ENCODE data around the gene ARMC3.

The ARMC3 gene

DNA sequence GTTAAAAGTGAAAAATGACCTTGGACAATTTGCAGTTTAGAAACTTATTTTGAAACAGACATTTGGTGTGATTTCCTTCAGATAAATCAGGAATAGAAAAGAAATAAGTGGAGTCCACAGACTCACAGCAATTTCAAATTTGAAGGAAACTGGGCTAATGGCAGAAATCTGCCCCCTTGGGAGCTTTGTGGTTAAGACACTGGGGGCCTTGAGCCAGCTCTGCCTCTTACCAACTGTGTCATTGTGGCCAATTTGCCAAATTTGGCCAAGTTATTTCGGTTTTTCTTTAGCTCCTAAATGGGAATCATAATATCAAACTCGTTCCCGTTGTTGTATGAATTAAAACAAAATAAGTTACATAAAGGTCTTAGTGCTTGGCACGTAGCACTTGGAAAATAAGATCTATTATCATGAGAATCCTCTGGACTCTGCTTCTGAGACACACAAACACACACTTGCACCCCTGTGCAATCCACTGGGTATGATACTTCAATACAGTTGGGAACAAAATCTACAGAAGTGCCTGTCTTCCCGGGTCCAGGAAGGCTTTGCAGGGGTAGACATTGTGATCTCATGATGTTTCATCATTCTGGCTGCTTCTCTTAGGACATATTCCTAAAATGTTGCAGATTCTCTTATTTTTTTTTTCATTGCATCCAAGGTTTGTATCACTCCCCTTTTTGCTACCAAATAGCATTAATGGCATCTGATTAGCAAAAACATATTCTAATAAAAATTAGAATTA, 4.9 kb downstream of the ARMC3 start:
- DNase-seq: no peak

- DNase-seq: no peak
Observed at GRCh38 chr10:22934726-22935125, 6.9 kb downstream of the ARMC3 start.

GRCh38 chr10:22942437-22942836, 14.6 kb downstream of the ARMC3 start:
- DNase-seq: no peak

DNA sequence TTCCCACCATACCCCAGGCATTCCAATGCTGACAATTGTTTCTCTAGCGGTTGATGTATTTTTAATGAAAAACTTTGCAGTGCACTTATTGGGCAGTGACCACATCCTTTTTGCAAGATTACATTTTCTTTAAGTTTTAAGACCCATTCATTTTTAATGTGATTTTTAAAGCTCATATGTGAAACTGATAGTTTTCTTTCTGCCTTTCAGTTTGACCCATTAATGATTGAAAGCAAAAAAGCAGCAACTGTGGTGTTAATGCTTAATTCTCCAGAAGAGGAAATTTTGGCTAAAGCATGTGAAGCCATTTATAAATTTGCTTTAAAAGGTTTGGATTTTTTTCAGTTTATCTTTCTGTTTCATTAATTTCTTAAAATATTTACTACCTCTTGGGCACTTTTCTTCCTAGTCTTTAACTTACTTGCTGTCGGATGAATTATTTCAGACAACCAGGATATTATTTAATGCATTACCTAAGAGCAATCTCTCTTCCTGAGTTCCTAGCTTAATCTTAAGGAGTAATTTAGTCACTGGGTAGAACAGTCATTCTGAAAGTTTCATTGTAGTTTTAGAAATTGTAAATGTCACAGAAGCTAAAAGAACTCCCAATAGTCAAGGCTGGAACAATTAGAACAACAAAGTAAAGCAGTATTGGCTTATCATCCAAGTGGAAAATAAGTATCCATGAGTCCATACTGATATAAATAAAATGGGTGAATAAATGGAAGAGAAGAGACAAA, 18.3 kb downstream of the ARMC3 start:
- DNase-seq: no peak

DNA sequence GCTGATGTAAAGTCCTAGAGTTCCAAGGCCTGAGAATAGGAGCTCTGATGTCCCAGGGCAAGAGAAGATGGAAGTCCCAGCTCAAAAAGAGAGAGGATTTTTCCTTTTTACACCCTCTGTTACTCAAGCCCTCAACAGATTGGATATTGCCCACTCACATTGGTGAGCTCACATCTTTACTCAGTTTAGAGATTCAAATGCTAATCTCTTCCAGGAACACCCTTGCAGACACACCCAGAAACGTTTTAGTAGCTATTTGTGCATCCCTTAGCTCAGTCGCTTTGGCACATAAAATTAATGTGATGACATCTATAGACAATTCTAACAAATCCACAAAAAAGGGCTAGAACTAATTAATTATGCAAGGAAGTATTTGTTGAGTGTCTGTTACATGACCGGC, 27.1 kb downstream of the ARMC3 start:
- DNase-seq: no peak

DNA sequence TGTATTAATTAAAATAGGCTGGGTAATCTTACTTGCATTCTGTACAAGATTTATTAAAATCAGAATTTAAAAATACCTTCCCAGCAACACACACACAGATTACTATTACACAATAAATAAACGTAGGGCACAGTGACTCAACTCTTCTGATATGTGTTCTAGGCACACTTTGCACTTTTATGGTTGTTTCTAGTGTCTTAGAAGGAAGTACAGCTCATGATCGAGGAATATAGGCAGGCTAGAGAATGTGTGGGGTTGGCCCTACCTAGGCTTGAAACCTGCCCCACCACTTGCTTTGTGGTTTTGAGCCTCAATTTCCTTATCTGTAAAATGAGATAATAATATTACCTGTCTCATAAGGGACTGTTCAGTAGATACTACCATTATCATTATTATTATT, 30.5 kb downstream of the ARMC3 start:
- DNase-seq: no peak

- no peak for DNase-seq
Observed at GRCh38 chr10:22959292-22959691, 31.4 kb downstream of the ARMC3 start.

GRCh38 chr10:22959950-22960349, 32.1 kb downstream of the ARMC3 start:
- no peak for DNase-seq

GRCh38 chr10:22962817-22963216, 35.0 kb downstream of the ARMC3 start:
- no peak for DNase-seq

GRCh38 chr10:22969704-22970103, 41.9 kb downstream of the ARMC3 start:
- DNase-seq: no peak

DNA sequence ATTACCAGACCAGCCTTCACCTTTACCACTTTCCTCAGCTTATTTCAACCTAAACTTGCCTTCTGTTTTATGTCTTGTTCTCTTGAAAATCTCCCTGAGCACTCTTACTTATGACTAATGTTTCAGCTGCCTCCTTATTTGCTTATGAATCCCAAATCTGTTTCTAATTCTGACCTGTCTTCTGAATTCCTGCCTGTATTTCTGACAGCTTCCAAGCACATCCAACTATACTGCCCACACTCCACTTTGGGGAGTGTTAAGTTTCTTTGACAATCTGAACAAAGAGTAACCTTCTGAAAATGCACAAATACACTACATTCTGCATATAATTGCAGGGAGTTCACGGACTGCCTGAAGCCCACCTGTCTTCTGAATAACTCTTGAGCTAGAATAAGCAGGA, 48.7 kb downstream of the ARMC3 start:
- no peak for DNase-seq

- DNase-seq: no peak
Observed at GRCh38 chr10:22977751-22978150, 49.9 kb downstream of the ARMC3 start.

DNA sequence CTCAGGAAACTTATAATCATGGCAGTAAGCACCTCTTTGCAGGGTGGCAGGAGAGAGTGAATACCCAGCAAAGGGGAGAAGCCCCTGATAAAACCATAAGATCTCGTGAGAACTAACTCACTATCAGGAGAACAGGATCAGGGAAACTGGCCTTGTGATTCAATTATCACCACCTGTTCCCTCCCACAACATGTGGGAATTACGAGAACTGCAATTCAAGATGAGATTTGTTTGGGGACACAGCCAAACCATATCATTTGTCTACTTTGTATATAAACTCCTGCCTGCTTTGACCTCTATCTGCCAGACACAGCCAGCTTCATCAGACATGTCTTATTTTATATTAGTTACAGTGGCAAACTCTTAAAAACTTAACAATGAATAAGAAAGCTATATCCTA, 50.4 kb downstream of the ARMC3 start:
- DNase-seq: no peak

GRCh38 chr10:22978918-22979317, 51.1 kb downstream of the ARMC3 start:
- no peak for DNase-seq

DNA sequence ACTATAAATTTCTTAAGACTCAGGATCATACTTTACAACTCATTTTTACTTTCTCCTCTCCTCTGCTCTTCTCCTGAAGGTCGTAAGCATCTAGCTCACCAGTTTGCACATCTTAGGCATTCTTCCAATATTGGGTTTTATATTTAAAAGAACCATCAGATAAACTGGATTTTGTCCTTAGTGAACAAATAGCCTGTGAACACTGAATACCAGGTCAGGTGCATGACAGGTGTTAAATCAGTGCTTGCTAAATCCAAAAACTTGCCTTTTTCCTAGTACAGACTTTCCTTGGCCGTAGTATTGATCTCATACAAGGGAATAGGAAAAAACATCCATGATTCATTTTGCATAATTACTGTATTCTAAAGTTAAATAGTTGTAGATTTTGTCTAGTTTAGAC, 53.0 kb downstream of the ARMC3 start:
- DNase-seq: no peak

DNA sequence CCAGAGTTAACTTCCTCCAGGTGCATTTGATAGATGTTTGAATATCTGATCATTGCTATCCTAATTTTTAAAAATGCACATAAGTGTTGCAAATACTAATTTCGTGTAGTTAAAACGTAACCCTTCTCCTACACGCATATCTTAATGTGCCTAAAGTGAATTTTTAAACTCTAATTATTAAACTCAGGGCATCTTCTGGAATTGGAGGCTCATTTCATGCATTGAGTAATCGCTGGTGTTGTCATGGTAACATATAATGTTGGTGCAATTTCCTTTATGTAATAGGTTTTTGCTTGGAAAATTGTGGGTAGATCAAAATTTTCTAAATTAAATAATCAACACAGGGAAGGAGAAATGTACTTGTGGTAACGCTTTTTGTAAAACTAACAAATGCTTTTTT, 56.2 kb downstream of the ARMC3 start:
- DNase-seq: no peak

- peak; percentile 79 for DNase-seq
Observed at GRCh38 chr10:22986771-22987542, 59.1 kb downstream of the ARMC3 start.

DNA sequence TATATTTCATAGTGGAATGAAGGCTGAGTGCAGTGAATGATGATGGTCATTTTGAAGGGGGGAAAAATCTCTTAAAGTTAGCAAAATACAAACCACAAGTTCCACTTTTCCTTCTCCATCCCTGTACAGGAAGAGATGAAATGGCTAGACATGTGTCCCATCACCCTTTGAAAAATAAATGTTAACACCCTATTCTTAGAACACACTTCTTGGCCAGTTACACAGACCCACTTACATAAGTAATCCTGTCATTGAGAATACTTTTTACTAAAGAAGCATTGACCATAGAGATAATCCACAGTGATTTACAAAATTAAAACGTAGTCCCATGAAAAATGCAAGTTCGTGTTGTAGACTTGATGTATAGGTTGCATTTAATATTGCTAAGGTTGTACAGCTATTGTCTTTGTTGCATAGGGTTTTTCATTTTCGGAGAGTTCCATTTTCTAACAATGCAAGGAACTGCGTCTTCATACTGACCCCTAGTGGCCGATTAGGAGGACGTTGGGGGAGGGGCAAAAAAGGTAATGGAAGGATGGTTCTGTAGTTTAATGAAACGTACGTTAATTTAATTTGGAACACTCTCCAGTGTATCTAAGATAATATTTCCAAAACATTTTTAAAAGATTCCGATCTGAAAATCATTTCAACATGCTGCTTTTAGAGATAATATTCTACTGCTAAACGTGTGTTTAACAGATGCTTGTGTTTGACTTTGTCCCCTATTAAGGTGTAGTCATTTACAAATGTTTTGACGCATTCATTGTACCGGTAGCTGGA, 60.9 kb downstream of the ARMC3 start:
- DNase-seq: peak; percentile 85

DNA sequence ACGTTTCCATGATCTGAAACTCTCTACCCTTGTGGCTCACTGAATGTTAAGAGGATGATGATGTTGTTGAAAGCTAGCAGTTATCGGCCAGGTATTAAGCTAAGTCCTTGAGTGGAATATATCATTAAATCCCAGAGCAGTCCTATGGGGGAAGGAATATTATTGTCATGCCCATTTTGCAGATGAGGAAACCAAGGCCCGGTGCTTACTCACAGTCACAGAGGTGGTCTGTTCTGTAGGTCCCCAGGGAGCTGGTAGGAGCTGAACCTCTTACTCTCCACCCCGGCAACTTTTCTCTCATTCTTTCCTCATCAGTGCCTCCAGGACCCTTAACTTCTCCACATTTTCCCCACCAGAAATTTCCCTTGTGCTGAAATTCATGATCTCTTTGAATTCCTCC, 62.6 kb downstream of the ARMC3 start:
- DNase-seq: no peak

GRCh38 chr10:22992075-22992474, 64.2 kb downstream of the ARMC3 start:
- DNase-seq: no peak

- DNase-seq: no peak
Observed at GRCh38 chr10:22992621-22993020, 64.8 kb downstream of the ARMC3 start.

- no peak for DNase-seq
Observed at GRCh38 chr10:22993314-22993713, 65.5 kb downstream of the ARMC3 start.

GRCh38 chr10:22997096-22997495, 69.2 kb downstream of the ARMC3 start:
- DNase-seq: no peak

Measured in OCI-M1 (cell line).